Endothelial cell of umbilical vein (primary cell): ENCODE results near the gene RSKR.

Experiments used
- CTCF ChIP-seq, 2 donors: IDR thresholded peaks; 1 replicate in 1 of 2; 2 replicates in 1 of 2; pipeline ENCODE4 v1.5.1; 2011; ENCODE audit warnings: low read length in 2 of 2, mild to moderate bottlenecking in 2 of 2, moderate library complexity in 2 of 2, control low read depth in 1 of 2, inconsistent platforms in 1 of 2, low read depth in 1 of 2; ENCODE audit not compliant: insufficient read depth in 1 of 2; ENCODE audit errors: extremely low read depth in 1 of 2
- EZH2 ChIP-seq: IDR thresholded peaks from 2 replicates; pipeline ENCODE4 v1.6.1; 2012; ENCODE audit warnings: borderline replicate concordance, low read depth, mild to moderate bottlenecking, moderate library complexity, low read length, inconsistent platforms; ENCODE audit not compliant: severe bottlenecking
- FOS ChIP-seq: IDR thresholded peaks from 2 replicates; pipeline ENCODE4 v1.6.1; 2011; ENCODE audit warnings: mild to moderate bottlenecking, low read length, moderate library complexity, borderline replicate concordance; ENCODE audit not compliant: insufficient read depth
- GATA2 ChIP-seq: IDR thresholded peaks from 2 replicates; pipeline ENCODE4 v1.7.0; 2011; ENCODE audit warnings: low read depth, mild to moderate bottlenecking, moderate library complexity, mixed read lengths, low read length; ENCODE audit not compliant: insufficient read length, insufficient read depth
- JUN ChIP-seq: IDR thresholded peaks from 2 replicates; pipeline ENCODE4 v1.6.1; 2011; ENCODE audit warnings: borderline replicate concordance, low read depth; ENCODE audit not compliant: insufficient read length, insufficient read depth
- MAX ChIP-seq: IDR thresholded peaks from 2 replicates; pipeline ENCODE4 v1.6.1; 2011; ENCODE audit not compliant: insufficient read depth, insufficient read length
- POLR2A ChIP-seq: IDR thresholded peaks from 2 replicates; pipeline ENCODE4 v1.6.1; 2012; ENCODE audit warnings: low read depth, mild to moderate bottlenecking, control low read depth, low read length
- POLR2AphosphoS5 ChIP-seq: IDR thresholded peaks from 2 replicates; pipeline ENCODE4 v1.6.1; 2012; ENCODE audit warnings: low read depth, mild to moderate bottlenecking, control low read depth, low read length, moderate library complexity; ENCODE audit not compliant: insufficient read depth

DNA sequence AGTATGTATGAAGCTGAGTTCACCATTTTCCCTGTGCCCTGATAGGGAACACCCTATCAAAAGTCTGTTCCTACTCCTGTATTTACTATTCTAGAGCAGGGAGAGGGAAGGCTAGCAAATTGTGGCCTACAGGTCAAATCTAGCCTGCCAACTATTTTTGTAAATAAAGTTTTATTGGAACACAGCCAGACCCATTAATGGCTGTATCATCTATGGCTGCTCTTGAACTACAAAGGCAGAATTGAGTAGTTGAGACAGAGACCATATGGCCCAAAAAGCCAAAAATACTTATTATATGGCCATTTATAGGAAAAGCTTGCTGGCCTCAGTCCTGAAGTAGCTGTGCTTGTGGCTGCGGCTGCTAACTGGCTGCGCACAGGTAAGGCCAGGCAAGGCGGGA lies 33.0 kb downstream of the RSKR start:
- TF ChIP-seq CTCF (IDR thresholded peaks at IDR 0.05; ENCODE audit: extremely low read depth in 1 of 2, insufficient read depth in 1 of 2, low read depth in 1 of 2, low read length in 2 of 2) (no peak), MAX (no peak), POLR2AphosphoS5 (no peak), EZH2 (no peak), POLR2A (no peak), FOS (no peak), JUN (no peak), GATA2 (no peak)
